Measurements from ENCODE around the gene PCED1A. TPM values are rescaled to one million over a fixed set of nuclear protein-coding genes. Genes with fewer than 3 reads are reported as not detected.

The PCED1A gene
- total and polyA plus RNA-seq, 2 of the 13 experiments (the other 11 are each of a cell fraction or from before 2014, with no cell fraction given): 40.1 to 84.2 TPM

DNA sequence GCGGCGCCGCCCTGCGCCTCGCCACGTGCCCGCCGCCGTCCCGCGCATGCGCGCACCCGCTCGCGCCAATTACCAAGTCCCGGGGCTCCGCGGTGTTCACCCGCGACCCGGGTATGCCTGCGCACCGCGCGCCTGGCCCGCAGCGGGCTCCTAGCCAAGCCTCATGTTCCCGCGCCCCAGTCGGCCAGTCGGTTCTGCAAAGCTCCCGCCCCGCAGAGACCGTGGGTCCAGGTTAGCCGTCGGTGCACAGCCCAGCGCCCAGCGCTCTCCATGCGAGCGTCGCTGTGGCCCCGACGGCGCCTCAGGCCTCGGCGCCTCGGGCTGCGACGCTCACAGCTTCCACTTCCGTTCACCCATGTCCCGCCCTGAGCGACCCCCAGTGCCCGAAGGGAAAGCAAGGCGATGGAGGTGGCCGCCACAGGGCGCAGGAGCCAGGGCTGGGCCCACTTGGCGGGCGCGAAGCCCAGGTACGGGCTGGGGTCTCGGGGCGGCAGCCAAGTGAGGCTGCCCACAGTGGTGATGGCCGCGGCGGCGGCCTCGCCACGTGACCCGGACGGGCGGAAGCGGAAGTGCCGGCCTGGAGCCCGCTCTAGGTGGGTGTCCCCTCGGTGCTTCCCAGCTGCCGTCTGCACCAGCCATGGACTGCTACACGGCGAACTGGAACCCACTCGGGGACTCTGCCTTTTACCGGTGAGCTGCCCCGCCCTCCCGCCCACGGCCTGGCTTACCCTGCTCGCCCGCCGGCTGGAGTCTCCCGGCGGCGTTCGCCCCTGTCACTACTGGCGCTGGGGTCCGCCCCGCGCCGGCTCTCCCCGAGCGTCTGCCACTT lies at the start of gene PCED1A, which contains the start of gene VPS16 (continued):
- TF ChIP-seq, protein P1, sequence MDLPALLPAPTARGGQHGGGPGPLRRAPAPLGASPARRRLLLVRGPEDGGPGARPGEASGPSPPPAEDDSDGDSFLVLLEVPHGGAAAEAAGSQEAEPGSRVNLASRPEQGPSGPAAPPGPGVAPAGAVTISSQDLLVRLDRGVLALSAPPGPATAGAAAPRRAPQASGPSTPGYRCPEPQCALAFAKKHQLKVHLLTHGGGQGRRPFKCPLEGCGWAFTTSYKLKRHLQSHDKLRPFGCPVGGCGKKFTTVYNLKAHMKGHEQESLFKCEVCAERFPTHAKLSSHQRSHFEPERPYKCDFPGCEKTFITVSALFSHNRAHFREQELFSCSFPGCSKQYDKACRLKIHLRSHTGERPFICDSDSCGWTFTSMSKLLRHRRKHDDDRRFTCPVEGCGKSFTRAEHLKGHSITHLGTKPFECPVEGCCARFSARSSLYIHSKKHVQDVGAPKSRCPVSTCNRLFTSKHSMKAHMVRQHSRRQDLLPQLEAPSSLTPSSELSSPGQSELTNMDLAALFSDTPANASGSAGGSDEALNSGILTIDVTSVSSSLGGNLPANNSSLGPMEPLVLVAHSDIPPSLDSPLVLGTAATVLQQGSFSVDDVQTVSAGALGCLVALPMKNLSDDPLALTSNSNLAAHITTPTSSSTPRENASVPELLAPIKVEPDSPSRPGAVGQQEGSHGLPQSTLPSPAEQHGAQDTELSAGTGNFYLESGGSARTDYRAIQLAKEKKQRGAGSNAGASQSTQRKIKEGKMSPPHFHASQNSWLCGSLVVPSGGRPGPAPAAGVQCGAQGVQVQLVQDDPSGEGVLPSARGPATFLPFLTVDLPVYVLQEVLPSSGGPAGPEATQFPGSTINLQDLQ (CRISPR knock-in tag; IDR thresholded peaks at IDR 0.05): peak; percentile 66; the same call in 1 of the 2 replicates
- TF ChIP-seq KDM4B (CRISPR knock-in tag; IDR thresholded peaks at IDR 0.05) (peak; percentile 78), MAZ (IDR thresholded peaks at IDR 0.05; ENCODE audit: borderline replicate concordance, low read depth, low read length) (peak; percentile 54; the same call in 1 of the 2 replicates), MAZ (CRISPR knock-in tag; IDR thresholded peaks at IDR 0.05; ENCODE audit: low read depth) (peak; percentile 67; the same call in 1 of the 2 replicates), KLF16 (CRISPR knock-in tag; IDR thresholded peaks at IDR 0.05) (peak; percentile 96 to 97), KDM6A (CRISPR knock-in tag; IDR thresholded peaks at IDR 0.05; ENCODE audit: low read depth) (no peak), STAT5B (CRISPR knock-in tag; IDR thresholded peaks at IDR 0.05) (no peak), MIER2 (CRISPR knock-in tag; IDR thresholded peaks at IDR 0.05) (0 out of 2 replicates have a peak, but pooled peaks have one; percentile 59), ATM (IDR thresholded peaks at IDR 0.05; ENCODE audit: borderline replicate concordance) (no peak), TSC22D2 (CRISPR knock-in tag; IDR thresholded peaks at IDR 0.05; ENCODE audit: borderline replicate concordance) (peak; percentile 90; the same call in 1 of the 2 replicates), ZNF878 (CRISPR knock-in tag; IDR thresholded peaks at IDR 0.05) (no peak)
- TF ChIP-seq, protein P2, sequence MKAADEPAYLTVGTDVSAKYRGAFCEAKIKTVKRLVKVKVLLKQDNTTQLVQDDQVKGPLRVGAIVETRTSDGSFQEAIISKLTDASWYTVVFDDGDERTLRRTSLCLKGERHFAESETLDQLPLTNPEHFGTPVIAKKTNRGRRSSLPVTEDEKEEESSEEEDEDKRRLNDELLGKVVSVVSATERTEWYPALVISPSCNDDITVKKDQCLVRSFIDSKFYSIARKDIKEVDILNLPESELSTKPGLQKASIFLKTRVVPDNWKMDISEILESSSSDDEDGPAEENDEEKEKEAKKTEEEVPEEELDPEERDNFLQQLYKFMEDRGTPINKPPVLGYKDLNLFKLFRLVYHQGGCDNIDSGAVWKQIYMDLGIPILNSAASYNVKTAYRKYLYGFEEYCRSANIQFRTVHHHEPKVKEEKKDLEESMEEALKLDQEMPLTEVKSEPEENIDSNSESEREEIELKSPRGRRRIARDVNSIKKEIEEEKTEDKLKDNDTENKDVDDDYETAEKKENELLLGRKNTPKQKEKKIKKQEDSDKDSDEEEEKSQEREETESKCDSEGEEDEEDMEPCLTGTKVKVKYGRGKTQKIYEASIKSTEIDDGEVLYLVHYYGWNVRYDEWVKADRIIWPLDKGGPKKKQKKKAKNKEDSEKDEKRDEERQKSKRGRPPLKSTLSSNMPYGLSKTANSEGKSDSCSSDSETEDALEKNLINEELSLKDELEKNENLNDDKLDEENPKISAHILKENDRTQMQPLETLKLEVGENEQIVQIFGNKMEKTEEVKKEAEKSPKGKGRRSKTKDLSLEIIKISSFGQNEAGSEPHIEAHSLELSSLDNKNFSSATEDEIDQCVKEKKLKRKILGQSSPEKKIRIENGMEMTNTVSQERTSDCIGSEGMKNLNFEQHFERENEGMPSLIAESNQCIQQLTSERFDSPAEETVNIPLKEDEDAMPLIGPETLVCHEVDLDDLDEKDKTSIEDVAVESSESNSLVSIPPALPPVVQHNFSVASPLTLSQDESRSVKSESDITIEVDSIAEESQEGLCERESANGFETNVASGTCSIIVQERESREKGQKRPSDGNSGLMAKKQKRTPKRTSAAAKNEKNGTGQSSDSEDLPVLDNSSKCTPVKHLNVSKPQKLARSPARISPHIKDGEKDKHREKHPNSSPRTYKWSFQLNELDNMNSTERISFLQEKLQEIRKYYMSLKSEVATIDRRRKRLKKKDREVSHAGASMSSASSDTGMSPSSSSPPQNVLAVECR (CRISPR knock-in tag; IDR thresholded peaks at IDR 0.05; ENCODE audit: borderline replicate concordance): peak; percentile 98
- TF ChIP-seq, protein P3, sequence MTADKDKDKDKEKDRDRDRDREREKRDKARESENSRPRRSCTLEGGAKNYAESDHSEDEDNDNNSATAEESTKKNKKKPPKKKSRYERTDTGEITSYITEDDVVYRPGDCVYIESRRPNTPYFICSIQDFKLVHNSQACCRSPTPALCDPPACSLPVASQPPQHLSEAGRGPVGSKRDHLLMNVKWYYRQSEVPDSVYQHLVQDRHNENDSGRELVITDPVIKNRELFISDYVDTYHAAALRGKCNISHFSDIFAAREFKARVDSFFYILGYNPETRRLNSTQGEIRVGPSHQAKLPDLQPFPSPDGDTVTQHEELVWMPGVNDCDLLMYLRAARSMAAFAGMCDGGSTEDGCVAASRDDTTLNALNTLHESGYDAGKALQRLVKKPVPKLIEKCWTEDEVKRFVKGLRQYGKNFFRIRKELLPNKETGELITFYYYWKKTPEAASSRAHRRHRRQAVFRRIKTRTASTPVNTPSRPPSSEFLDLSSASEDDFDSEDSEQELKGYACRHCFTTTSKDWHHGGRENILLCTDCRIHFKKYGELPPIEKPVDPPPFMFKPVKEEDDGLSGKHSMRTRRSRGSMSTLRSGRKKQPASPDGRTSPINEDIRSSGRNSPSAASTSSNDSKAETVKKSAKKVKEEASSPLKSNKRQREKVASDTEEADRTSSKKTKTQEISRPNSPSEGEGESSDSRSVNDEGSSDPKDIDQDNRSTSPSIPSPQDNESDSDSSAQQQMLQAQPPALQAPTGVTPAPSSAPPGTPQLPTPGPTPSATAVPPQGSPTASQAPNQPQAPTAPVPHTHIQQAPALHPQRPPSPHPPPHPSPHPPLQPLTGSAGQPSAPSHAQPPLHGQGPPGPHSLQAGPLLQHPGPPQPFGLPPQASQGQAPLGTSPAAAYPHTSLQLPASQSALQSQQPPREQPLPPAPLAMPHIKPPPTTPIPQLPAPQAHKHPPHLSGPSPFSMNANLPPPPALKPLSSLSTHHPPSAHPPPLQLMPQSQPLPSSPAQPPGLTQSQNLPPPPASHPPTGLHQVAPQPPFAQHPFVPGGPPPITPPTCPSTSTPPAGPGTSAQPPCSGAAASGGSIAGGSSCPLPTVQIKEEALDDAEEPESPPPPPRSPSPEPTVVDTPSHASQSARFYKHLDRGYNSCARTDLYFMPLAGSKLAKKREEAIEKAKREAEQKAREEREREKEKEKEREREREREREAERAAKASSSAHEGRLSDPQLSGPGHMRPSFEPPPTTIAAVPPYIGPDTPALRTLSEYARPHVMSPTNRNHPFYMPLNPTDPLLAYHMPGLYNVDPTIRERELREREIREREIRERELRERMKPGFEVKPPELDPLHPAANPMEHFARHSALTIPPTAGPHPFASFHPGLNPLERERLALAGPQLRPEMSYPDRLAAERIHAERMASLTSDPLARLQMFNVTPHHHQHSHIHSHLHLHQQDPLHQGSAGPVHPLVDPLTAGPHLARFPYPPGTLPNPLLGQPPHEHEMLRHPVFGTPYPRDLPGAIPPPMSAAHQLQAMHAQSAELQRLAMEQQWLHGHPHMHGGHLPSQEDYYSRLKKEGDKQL (CRISPR knock-in tag; IDR thresholded peaks at IDR 0.05; ENCODE audit: low read depth): no peak

Data from HepG2 (cell line).